Superior temporal gyrus (tissue), 1 donor: ENCODE results near the gene TLE2.
A peak's percentile ranks its signal among the peaks of the same experiment; 100 is the strongest.

Experiments
- DNase-seq: peaks from one replicate; pipeline ENCODE4 v3.0.0-alpha.2; 2016; ENCODE audit errors: extremely low spot score

TLE2 gene

GRCh38 chr19:2950286-2951124 is 78.6 kb downstream of the TLE2 start:
- peak; percentile 100 for DNase-seq

GRCh38 chr19:2949939-2950285 is 79.2 kb downstream of the TLE2 start:
- DNase-seq = no peak
